ENCODE measurements around the gene HOXB3.
"Not testable (repeated sequence)": the region's sequence is repeated elsewhere in the genome, so short reads cannot be mapped to it uniquely, and the experiment has no call there.

The HOXB3 gene

DNA sequence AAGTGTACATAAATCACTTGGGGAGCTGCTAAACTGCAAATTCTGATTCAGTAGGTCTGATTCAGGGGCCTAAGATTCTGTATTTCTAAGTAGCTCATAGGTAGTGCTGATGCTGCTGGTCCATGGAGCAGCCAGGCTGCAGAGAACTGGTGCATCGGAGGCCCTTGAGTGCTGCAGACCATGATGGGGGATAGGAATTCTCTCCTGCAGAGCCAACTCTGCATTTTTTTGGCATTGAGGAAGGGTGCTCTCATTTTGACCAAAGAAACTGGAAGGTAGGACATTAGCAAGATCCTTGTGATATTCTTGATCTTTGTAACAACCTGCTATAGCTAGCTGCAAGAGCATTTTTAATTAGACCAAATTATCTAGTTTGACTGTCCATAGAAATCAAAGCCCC lies 49.8 kb downstream of the HOXB3 start:
- no peak for TF ChIP-seq JUND (IDR thresholded peaks at IDR 0.05; ENCODE audit: low read depth)
- in situ Hi-C loops (cut with HindIII; ENCODE audit: low pct_unique_long_range_greater_than_20kb, low sequenced_read_pairs) = no loop called here

DNA sequence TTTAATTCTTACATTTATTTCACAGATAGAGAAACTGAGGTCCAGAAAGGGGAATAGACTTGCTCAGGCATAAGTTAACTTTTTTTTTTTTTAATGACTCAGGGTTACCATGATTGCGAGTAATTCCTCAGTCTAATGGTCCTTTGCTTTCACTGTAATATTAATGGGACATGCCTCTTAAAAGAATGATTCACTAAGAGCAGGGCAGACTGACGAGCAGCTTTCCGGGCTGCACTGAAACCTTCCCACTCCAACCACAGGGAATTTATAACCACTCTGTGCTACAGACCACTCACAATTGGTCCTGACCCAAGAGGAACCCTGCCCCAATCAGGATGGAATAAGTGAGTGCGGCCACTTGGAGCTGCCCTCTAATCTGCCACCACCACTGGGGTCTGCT lies 50.9 kb downstream of the HOXB3 start:
- in situ Hi-C loops (cut with HindIII; ENCODE audit: low pct_unique_long_range_greater_than_20kb, low sequenced_read_pairs) = no loop called here
- DNase-seq (ENCODE audit: low read depth in 1 of 2, low spot score in 1 of 2) = no peak
- no peak for TF ChIP-seq JUND (IDR thresholded peaks at IDR 0.05; ENCODE audit: low read depth)

More for the DNA sequence above, 49.8 kb downstream of the HOXB3 start:
- no peak for DNase-seq (ENCODE audit: low read depth in 1 of 2, low spot score in 1 of 2)

DNA sequence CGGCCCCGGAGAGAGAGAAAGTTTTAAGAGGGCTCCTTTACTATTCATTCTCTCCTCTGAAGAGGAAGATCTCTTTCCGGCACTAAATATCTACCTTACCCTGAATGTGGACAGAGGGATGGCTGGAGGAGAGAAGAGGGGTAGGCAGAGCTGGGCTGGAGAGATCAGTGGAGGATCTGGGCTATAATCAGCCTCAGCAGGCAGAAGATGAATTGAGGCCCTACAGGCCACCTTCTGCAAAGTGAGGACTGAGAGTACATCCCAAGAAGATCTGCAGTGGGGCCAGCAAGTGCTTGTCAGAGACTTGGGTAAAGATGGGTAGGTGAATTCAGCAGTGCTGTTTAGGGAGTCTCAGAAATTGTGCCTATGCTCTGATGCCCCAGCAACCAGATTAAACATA lies 52.7 kb downstream of the HOXB3 start:
- TF ChIP-seq JUND (IDR thresholded peaks at IDR 0.05; ENCODE audit: low read depth) = no peak
- DNase-seq (ENCODE audit: low read depth in 1 of 2, low spot score in 1 of 2) = no peak
- in situ Hi-C loops (cut with HindIII; ENCODE audit: low pct_unique_long_range_greater_than_20kb, low sequenced_read_pairs) = no loop called here

DNA sequence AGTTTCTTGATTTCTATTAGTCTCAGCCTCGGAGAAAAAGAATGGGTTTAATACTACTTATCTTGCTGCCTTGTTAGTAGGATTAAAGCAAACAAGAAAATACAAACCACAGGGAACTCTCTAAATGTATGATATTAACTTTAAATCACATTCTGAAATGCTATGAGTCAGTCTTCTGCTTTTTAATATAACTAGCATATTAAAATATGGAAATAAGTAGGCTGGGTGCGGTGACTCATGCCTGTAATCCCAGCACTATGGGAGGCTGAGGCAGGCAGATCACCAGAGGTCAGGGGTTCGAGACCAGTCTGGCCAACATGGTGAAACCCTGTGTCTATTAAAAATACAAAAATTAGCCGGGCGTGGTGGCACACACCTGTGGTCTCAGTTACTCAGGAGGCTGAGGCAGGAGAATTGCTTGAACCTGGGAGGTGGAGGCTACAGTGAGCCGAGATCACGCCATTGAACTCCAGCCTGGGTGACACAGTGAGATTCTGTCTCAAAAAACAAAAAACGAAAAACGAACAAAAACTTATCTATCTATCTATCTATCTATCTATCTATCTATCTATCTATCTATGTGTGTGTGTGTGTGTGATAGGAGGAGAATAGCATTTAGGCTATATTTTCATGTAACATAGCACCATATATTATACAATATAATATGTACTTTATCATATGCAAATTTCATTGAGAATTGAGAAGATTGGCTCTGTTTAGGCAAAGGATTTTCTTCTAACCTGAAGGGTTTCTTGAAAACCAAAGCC lies 54.1 kb downstream of the HOXB3 start:
- in situ Hi-C loops (cut with HindIII; ENCODE audit: low pct_unique_long_range_greater_than_20kb, low sequenced_read_pairs) = not testable (repeated sequence)

DNA sequence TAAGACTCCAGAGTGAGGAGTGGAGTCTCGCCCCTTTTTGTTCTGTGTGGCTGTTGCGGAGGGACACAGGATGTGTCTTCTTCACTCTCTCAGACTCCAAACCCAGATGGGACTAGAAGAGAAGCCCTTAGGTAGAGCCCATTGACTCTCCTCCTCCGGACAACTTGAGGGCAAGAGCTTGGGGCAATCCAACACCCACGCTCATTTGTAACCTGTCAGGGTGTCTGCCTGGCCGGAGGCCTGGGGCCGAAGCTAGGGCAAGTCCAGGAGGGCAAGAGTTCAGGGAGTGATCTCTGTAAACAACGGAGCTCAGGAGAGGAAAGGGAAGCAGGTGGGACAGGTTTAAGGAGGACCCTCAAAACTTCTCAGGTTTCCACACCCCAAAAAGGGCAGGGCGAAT lies 57.8 kb downstream of the HOXB3 start:
- DNase-seq (ENCODE audit: low read depth in 1 of 2, low spot score in 1 of 2) = no peak
- TF ChIP-seq JUND (IDR thresholded peaks at IDR 0.05; ENCODE audit: low read depth) = no peak
- in situ Hi-C loops (cut with HindIII; ENCODE audit: low pct_unique_long_range_greater_than_20kb, low sequenced_read_pairs) = no loop called here

More for the DNA sequence above, 54.1 kb downstream of the HOXB3 start:
- DNase-seq (ENCODE audit: low read depth in 1 of 2, low spot score in 1 of 2) = not testable (repeated sequence)

DNA sequence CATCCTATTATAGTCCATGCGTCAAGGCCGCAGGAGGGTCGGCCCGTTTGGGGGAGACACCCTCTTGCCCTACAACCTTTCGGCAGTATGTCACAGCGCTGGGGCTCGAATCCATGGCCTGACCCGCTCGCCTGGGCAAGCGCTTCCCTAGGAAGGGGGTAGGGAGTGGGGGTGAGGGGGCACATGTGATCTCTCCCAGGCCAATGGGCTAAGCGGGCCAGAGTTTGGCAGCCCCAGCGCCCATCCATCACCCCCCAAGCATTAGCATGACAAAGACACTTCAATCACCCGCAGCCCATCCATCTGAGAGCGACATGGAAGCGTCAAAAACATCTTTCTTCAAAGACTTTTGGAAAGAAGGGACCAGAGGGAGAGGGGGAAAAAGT lies 59.2 kb downstream of the HOXB3 start, which contains the start of gene HOXB1:
HOXB1 (minus strand) TSS at position 125 of the 386 bp plus-strand sequence; CDS start at position 18, 107 bp downstream.
- no peak for TF ChIP-seq JUND (IDR thresholded peaks at IDR 0.05; ENCODE audit: low read depth)
- in situ Hi-C loops (cut with HindIII; ENCODE audit: low pct_unique_long_range_greater_than_20kb, low sequenced_read_pairs) = no loop called here
- no peak for DNase-seq (ENCODE audit: low read depth in 1 of 2, low spot score in 1 of 2)

DNA sequence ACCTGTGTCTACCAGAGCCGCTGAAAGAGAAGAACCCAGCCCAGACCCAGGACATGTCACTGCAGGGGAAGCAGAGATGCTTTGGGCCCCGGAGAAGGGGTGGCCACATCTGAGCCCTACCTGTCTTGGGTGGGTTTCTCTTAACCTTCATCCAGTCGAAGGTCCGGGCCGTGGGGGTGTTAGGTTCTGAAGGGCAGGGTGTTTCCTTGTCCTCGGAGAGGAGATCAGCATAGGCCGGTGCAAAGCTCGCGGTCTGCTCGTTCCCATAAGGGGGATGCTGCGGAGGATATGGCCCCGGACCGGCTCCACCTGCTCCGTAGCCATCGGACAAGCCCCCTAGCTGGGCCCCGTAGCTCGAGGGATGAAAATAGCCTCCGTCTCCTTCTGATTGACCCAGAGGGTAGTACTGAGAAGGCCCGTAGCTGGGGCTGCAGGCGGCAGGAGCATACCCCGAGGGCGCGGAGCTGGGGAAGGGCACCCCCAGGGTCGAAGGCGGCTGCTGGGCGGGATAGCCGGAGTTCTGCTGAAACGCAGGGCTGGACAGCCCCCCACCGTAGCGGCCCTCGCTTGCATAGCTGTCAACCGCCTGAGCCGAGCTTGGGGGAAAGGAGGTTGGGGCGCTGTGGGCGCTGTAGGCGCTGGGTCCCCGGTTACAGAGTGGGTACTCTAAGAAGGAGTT lies 59.7 kb downstream of the HOXB3 start:
- no peak for DNase-seq (ENCODE audit: low read depth in 1 of 2, low spot score in 1 of 2)
- in situ Hi-C loops (cut with HindIII; ENCODE audit: low pct_unique_long_range_greater_than_20kb, low sequenced_read_pairs) = no loop called here

DNA sequence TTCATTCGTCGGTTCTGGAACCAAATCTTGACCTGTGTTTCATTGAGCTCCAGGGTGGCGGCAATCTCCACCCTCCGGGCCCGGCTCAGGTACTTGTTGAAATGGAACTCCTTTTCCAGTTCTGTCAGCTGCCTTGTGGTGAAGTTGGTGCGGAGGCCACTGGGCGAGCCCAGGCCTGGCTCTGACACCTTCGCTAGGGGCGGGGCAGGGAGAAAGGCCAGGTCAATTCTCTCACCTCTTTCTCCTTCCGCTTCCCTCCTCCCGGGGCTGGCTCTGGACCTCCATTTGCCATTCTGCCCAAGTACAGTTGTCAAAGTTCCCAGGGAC lies 60.4 kb downstream of the HOXB3 start:
- TF ChIP-seq JUND (IDR thresholded peaks at IDR 0.05; ENCODE audit: low read depth) = no peak
- in situ Hi-C loops (cut with HindIII; ENCODE audit: low pct_unique_long_range_greater_than_20kb, low sequenced_read_pairs) = no loop called here
- DNase-seq (ENCODE audit: low read depth in 1 of 2, low spot score in 1 of 2) = no peak

More for the DNA sequence above, 59.7 kb downstream of the HOXB3 start:
- TF ChIP-seq JUND (IDR thresholded peaks at IDR 0.05; ENCODE audit: low read depth) = no peak

DNA sequence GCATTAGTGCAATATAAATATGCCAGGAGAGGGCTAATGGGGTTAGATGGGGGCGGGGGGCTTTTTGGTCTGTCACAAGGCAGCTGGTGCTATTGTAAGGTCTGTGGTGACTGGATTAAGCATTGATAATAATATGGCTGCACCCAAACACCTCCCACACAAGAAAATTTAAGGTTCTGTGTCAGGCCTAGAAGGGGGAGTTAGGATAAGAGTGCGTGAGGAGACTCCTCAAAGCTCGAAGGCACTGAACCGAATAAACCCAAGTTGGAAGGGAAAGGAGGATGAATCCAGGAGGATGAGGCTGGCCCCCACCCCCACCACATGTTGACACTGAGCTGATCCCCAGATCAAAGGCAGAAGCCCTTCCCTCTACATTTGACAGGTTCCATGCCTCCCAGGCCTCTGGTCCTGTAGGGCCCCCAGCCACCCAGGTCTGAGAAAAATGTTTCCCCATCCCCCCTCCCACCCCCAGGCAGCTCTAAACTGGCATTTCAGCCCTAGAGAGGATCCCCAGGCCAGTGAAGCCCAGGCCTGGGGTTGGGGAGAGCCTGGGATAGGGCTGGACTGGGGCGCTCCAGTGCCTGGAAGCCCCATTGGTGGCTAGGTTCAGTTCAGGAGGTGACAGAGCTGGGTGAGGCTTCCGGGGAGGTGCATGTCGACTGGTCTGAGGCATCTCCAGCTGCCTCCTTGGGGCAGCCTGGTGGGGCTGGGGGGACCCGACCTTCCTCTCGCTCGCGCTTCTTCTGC lies 60.9 kb downstream of the HOXB3 start:
- TF ChIP-seq JUND (IDR thresholded peaks at IDR 0.05; ENCODE audit: low read depth) = no peak
- no peak for DNase-seq (ENCODE audit: low read depth in 1 of 2, low spot score in 1 of 2)
- in situ Hi-C loops (cut with HindIII; ENCODE audit: low pct_unique_long_range_greater_than_20kb, low sequenced_read_pairs) = no loop called here

DNA sequence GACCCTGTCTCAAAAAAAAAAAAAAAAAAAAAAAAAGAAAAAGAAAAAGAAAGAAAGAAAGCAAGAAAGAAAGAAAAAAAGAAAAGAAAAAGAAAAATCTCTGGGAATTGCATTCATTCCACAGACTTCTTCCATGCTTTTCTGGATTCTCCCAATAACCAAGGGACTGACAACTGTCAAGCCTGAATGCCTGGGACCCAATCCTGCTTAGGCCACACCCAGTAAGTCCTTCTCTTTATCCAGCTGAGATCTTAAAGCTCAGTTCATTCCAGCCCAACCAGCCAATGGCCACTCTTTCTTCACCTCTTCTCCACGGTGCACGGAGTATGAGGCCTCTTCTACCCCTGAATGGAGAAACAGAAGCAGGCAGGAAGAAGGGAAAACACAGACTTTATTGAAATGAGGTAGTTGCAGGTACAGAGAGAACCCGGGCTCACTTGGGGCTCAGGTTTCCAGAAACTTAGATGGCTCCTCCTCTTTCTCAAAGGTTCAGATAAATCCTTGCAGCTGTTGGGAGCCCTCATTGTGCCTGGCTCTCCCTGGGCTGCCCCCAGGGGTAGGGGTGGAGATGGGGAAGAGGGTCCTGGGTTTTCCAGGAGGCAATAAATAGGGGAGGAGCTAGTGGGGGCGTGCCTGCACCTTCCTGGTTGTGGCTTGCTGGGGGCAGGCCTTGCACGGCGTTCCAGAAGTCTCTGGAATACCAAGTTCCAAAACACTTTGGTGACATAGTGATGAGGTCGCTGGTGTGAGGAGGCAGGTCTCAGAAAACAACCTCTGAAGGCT lies 61.7 kb downstream of the HOXB3 start:
- in situ Hi-C loops (cut with HindIII; ENCODE audit: low pct_unique_long_range_greater_than_20kb, low sequenced_read_pairs) = no loop called here
- TF ChIP-seq JUND (IDR thresholded peaks at IDR 0.05; ENCODE audit: low read depth) = no peak

DNA sequence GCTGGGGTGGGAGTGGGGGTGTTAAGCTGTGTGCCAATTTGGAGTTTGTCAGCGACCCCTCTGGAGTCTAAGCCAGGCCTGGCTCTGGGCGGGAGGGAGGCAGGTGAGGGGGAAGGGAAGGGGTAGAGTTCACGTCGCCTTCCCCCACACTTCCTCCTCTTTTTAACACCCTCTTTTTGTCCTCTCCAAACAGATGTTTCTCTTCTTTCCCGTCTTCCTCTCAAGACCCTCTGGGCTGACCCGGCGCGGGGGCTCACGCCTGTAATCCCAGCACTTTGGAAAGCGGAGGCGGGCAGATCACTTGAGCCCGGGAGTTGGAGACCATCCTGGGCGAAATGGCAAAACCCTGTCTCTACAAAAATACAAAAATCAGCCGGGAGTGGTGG lies 62.5 kb downstream of the HOXB3 start:
- in situ Hi-C loops (cut with HindIII; ENCODE audit: low pct_unique_long_range_greater_than_20kb, low sequenced_read_pairs) = no loop called here
- TF ChIP-seq JUND (IDR thresholded peaks at IDR 0.05; ENCODE audit: low read depth) = no peak
- no peak for DNase-seq (ENCODE audit: low read depth in 1 of 2, low spot score in 1 of 2)

More for the DNA sequence above, 61.7 kb downstream of the HOXB3 start:
- DNase-seq (ENCODE audit: low read depth in 1 of 2, low spot score in 1 of 2) = peak; percentile 68 to 82
